OCI-LY1 (cell line): ENCODE measurements around the gene UNC93A.

Experiments used
- H2AFZ ChIP-seq: fragments of 200-600 bp; sonication (generic), shearing (Covaris generic); 2 replicates; pipeline ENCODE4 v1.6.0; 2014; ENCODE audit warnings: antibody characterized with exemption, mild to moderate bottlenecking, low read length
- H3F3A ChIP-seq: fragments of 200-600 bp; sonication (generic), shearing (Covaris generic); 2 replicates; pipeline ENCODE4 v1.6.0; 2014; ENCODE audit warnings: mild to moderate bottlenecking, antibody characterized with exemption, low read length, moderate library complexity; ENCODE audit not compliant: insufficient read depth
- H3K27ac ChIP-seq: fragments of 200-600 bp; sonication (generic); 2 replicates; pipeline ENCODE4 v1.5.1; 2014; ENCODE audit warnings: low read length, mixed run types, mild to moderate bottlenecking, low read depth; ENCODE audit not compliant: poor library complexity, severe bottlenecking
- H3K27me3 ChIP-seq: fragments of 200-600 bp; sonication (generic); 2 replicates; pipeline ENCODE4 v1.6.0; 2014; ENCODE audit warnings: antibody characterized with exemption, mild to moderate bottlenecking, low read length, moderate library complexity; ENCODE audit not compliant: insufficient read depth
- H3K36me3 ChIP-seq: fragments of 200-600 bp; sonication (generic); 2 replicates; pipeline ENCODE4 v1.6.1; 2014; ENCODE audit warnings: mild to moderate bottlenecking, antibody characterized with exemption, low read length, moderate library complexity, mixed read lengths; ENCODE audit not compliant: insufficient read depth
- H3K4me1 ChIP-seq: fragments of 200-600 bp; sonication (generic); 2 replicates; pipeline ENCODE4 v1.5.1; 2014; ENCODE audit warnings: mild to moderate bottlenecking, low read length, moderate library complexity; ENCODE audit not compliant: insufficient read depth, severe bottlenecking
- H3K4me2 ChIP-seq: fragments of 200-600 bp; sonication (generic), shearing (Covaris generic); 2 replicates; pipeline ENCODE4 v1.6.1; 2014; ENCODE audit warnings: low read length
- H3K4me3 ChIP-seq: fragments of 200-600 bp; sonication (generic); 2 replicates; pipeline ENCODE4 v1.5.1; 2014; ENCODE audit warnings: low read length, low read depth, mild to moderate bottlenecking, mixed read lengths; ENCODE audit not compliant: poor library complexity, severe bottlenecking
- H3K79me2 ChIP-seq: fragments of 200-600 bp; shearing (Covaris generic); 2 replicates; pipeline ENCODE4 v1.6.1; 2016; ENCODE audit warnings: mixed run types, low read length, mixed read lengths; ENCODE audit not compliant: insufficient read depth
- H3K9ac ChIP-seq: fragments of 200-600 bp; sonication (generic), shearing (Covaris generic); 2 replicates; pipeline ENCODE4 v1.6.1; 2014; ENCODE audit warnings: mild to moderate bottlenecking, low read length, mixed read lengths
- H3K9me2 ChIP-seq: fragments of 200-600 bp; sonication (generic), shearing (Covaris generic); 2 replicates; pipeline ENCODE4 v1.6.1; 2014; ENCODE audit warnings: low read depth, mild to moderate bottlenecking, low read length, mixed read lengths
- H3K9me3 ChIP-seq: fragments of 200-600 bp; shearing (Covaris generic); 2 replicates; pipeline ENCODE4 v1.6.1; 2014; ENCODE audit warnings: low read length, mixed read lengths
- H4K20me1 ChIP-seq: fragments of 200-600 bp; sonication (generic), shearing (Covaris generic); 2 replicates; pipeline ENCODE4 v1.6.0; 2016; ENCODE audit warnings: mild to moderate bottlenecking, low read length; ENCODE audit not compliant: insufficient read depth
- EZH2 ChIP-seq: fragments of 200-600 bp; sonication (generic), shearing (Covaris generic); IDR thresholded peaks from 2 replicates; pipeline ENCODE4 v1.8.0; 2017; ENCODE audit warnings: borderline replicate concordance, mixed run types, mild to moderate bottlenecking, antibody characterized with exemption, low read length, moderate library complexity, mixed read lengths
- TF ChIP-seq, protein P1 (sequence below): fragments of 200-600 bp; sonication (generic), shearing (Covaris generic); IDR thresholded peaks from 2 replicates; pipeline ENCODE4 v1.5.1; 2017; ENCODE audit warnings: mild to moderate bottlenecking, antibody characterized with exemption, low read length, moderate library complexity, mixed read lengths

UNC93A gene

DNA sequence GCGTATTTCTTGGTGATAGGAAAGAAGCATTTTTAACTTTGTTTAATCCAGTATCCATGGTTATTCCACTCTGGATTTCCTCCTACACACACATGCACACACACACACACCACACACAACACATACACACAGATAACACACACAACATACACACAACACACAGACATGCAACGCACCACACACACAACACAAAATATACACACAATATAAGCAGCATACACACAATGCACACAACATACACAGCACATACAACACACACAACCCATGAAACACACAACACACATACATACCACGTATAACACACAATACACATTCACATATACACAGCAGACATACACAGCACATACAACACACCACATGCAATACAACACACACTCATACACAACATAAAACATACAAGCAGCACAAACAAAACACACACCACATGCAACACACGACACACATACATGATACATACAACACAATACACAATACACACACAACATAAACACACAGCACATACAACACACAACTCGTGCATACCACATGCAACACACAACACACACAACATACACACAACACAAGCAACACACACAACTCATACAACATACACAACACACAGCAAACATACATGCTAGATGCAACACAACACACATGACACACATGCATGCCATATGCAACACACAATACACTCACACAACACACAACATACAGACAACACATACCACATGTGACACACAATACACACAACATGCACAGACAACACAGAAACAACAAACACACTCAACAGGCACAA is 46.7 kb downstream of the UNC93A start:
- no peaks in the 10 kb centered on the region for H3K4me1 ChIP-seq
- no peak overlapping the region for H2AFZ ChIP-seq
- no peak overlapping the region for H3K4me3 ChIP-seq
- no peak overlapping the region for H3K9ac ChIP-seq
- no peaks in the 10 kb centered on the region for H3K9me2 ChIP-seq
- no peak for TF ChIP-seq EZH2
- TF ChIP-seq, protein P1, sequence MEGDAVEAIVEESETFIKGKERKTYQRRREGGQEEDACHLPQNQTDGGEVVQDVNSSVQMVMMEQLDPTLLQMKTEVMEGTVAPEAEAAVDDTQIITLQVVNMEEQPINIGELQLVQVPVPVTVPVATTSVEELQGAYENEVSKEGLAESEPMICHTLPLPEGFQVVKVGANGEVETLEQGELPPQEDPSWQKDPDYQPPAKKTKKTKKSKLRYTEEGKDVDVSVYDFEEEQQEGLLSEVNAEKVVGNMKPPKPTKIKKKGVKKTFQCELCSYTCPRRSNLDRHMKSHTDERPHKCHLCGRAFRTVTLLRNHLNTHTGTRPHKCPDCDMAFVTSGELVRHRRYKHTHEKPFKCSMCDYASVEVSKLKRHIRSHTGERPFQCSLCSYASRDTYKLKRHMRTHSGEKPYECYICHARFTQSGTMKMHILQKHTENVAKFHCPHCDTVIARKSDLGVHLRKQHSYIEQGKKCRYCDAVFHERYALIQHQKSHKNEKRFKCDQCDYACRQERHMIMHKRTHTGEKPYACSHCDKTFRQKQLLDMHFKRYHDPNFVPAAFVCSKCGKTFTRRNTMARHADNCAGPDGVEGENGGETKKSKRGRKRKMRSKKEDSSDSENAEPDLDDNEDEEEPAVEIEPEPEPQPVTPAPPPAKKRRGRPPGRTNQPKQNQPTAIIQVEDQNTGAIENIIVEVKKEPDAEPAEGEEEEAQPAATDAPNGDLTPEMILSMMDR, result no peak
- H3K4me2 ChIP-seq, result no peak overlapping the region
- no peaks in the 10 kb centered on the region for H3K9me3 ChIP-seq
- no peaks in the 10 kb centered on the region for H3K79me2 ChIP-seq
- H4K20me1 ChIP-seq, result no peaks in the 10 kb centered on the region
- H3K27me3 ChIP-seq, result 0 out of 2 replicates have a peak, but pooled peaks cover 5% of the 10 kb centered on the region
- H3K27ac ChIP-seq, result no peak overlapping the region
- H3F3A ChIP-seq, result no peaks in the 10 kb centered on the region
- H3K36me3 ChIP-seq, result no peaks in the 10 kb centered on the region

DNA sequence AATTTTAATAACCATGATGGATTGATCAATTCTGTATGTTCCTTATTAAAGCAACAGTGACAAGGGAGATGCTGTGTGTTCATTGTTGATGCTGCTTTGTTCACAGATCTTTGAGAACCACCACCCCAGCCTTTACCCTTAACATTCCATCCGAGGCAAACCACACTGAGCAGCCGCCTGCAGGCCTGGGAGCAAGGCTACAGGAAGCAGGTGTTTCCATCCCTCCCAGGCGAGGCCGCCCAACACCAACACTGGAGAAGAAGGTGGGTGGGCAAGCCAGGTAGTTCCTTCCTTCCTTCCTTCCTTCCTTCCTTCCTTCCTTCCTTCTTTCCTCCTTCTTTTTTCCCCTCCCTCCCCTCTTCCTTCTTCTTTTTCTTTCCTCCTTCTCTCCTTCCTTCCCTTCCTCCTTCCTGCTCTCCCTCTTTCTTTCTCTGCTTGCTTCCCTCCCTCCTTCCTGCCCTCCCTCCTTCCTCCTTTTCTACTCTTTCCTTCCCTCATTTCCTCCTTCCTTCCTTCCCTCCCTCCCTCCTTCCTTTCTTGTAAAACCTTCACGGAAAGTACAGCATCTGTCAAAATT is 47.5 kb downstream of the UNC93A start:
- no peak overlapping the region for H3K9ac ChIP-seq
- TF ChIP-seq, protein P1, result no peak
- no peak for TF ChIP-seq EZH2
- H4K20me1 ChIP-seq, result no peaks in the 10 kb centered on the region
- no peak overlapping the region for H2AFZ ChIP-seq
- H3K27me3 ChIP-seq, result 0 out of 2 replicates have a peak, but pooled peaks cover 5% of the 10 kb centered on the region
- no peaks in the 10 kb centered on the region for H3K36me3 ChIP-seq
- no peaks in the 10 kb centered on the region for H3F3A ChIP-seq
- no peaks in the 10 kb centered on the region for H3K9me2 ChIP-seq
- H3K27ac ChIP-seq, result no peak overlapping the region
- H3K4me1 ChIP-seq, result no peaks in the 10 kb centered on the region
- H3K9me3 ChIP-seq, result no peaks in the 10 kb centered on the region
- no peaks in the 10 kb centered on the region for H3K79me2 ChIP-seq
- no peak overlapping the region for H3K4me2 ChIP-seq
- H3K4me3 ChIP-seq, result no peak overlapping the region

DNA sequence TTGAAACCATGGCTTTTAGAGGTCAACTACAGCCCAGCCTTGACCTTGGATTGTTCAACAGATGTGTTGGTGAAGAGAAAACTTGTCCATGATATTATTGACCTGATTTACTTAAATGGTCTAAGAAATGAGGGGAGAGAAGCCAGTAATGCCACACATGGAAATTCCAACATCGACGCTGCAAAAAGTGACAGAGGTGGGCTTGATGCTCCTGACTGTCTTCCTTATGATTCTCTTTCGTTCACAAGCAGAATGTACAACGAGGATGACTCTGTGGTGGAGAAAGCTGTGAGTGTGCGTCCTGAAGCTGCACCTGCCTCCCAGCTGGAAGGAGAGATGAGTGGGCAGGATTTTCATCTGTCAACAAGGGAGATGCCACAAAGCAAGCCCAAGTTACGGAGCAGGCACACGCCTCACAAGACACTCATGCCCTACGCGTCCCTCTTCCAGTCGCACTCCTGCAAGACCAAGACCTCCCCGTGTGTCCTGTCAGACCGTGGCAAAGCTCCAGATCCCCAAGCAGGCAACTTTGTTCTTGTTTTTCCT is 50.0 kb downstream of the UNC93A start:
- Histone ChIP-seq H2AFZ (no peak overlapping the region), H3K9me2 (no peaks in the 10 kb centered on the region), H3K36me3 (no peaks in the 10 kb centered on the region), H3F3A (no peaks in the 10 kb centered on the region), H3K4me3 (no peak overlapping the region), H3K79me2 (no peaks in the 10 kb centered on the region), H4K20me1 (no peaks in the 10 kb centered on the region), H3K27ac (no peak overlapping the region), H3K9ac (no peak overlapping the region), H3K27me3 (0 out of 2 replicates have a peak, but pooled peaks cover 5% of the 10 kb centered on the region), H3K4me1 (no peaks in the 10 kb centered on the region), H3K9me3 (no peaks in the 10 kb centered on the region), H3K4me2 (no peak overlapping the region)
- TF ChIP-seq, protein P1, result no peak
- no peak for TF ChIP-seq EZH2
